ENCODE results near the gene TIMP2.
"Not testable (repeated sequence)": the region's sequence is repeated elsewhere in the genome, so short reads cannot be mapped to it uniquely, and the experiment has no call there.

The TIMP2 gene

GRCh38 chr17:78929908-78930775 lies 5.0 kb upstream of the TIMP2 start:
- DNase-seq = no peak

- DNase-seq = no peak
Observed at GRCh38 chr17:78925662-78926555, 722 bp upstream of the TIMP2 start.

GRCh38 chr17:78924481-78925151 lies 571 bp downstream of the TIMP2 start:
- peak; percentile 1 for DNase-seq

- DNase-seq = peak; percentile 24
Observed at GRCh38 chr17:78923660-78924453, 1.3 kb downstream of the TIMP2 start.

- DNase-seq = no peak
Observed at GRCh38 chr17:78922816-78923498, 2.2 kb downstream of the TIMP2 start.

GRCh38 chr17:78921437-78921971 lies 3.7 kb downstream of the TIMP2 start:
- no peak for DNase-seq

- DNase-seq = no peak
Observed at GRCh38 chr17:78920528-78920927, 4.7 kb downstream of the TIMP2 start.

GRCh38 chr17:78919861-78920450 lies 5.2 kb downstream of the TIMP2 start:
- no peak for DNase-seq

- DNase-seq = no peak
Observed at GRCh38 chr17:78918979-78919378, 6.2 kb downstream of the TIMP2 start.

- no peak for DNase-seq
Observed at GRCh38 chr17:78917451-78918275, 7.5 kb downstream of the TIMP2 start.

- DNase-seq = no peak
Observed at GRCh38 chr17:78915872-78916632, 9.1 kb downstream of the TIMP2 start.

GRCh38 chr17:78913115-78913514 lies 12.1 kb downstream of the TIMP2 start:
- DNase-seq = no peak

GRCh38 chr17:78912082-78912481 lies 13.1 kb downstream of the TIMP2 start:
- no peak for DNase-seq

- not testable (repeated sequence) for DNase-seq
Observed at GRCh38 chr17:78911543-78911942, 13.6 kb downstream of the TIMP2 start.

- DNase-seq = no peak
Observed at GRCh38 chr17:78910497-78911284, 14.5 kb downstream of the TIMP2 start.

GRCh38 chr17:78908426-78908825 lies 16.8 kb downstream of the TIMP2 start:
- no peak for DNase-seq

GRCh38 chr17:78905541-78905940 lies 19.6 kb downstream of the TIMP2 start:
- DNase-seq = no peak

- DNase-seq = no peak
Observed at GRCh38 chr17:78905116-78905515, 20.1 kb downstream of the TIMP2 start.

GRCh38 chr17:78904371-78904770 lies 20.8 kb downstream of the TIMP2 start:
- DNase-seq = no peak
